ENCODE data around the gene GMCL1.

- TF ChIP-seq CTCF (IDR thresholded peaks at IDR 0.05; ENCODE audit: insufficient read depth, low read length) (no peak), GABPA (IDR thresholded peaks at IDR 0.05; ENCODE audit: low read depth) (no peak)
Observed at GRCh38 chr2:69890881-69891280, 61.4 kb downstream of the GMCL1 start.
